HG03432 (cell line): ENCODE data around the gene ENPP4.
"Not testable (repeated sequence)": the region's sequence is repeated elsewhere in the genome, so short reads cannot be mapped to it uniquely, and the experiment has no call there.

Experiments used
- ATAC-seq: cut with Tn5 transposase; IDR thresholded peaks from one replicate; pipeline ENCODE4 v1.9.1; 2021; ENCODE audit warnings: mild to moderate bottlenecking, moderate library complexity; ENCODE audit not compliant: unreplicated experiment

Gene ENPP4

DNA sequence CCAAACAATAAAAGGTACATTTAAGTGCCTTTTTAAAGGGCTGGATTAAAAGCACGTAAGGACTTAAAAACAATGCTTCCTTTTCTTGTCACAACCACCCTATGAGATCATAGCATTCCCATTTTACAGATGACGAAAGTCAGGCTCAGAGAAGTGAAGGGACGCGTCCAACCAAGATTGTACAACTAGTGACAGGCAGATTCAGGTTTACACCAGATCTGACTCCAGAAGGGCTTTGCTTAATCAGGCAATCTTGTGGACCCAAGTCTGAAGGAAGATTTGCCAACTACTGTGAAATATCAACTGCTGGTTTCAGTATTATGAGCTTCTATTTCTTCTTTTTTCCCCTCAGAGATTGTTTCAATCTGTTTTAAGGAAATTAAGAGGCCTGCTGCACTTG lies 877 bp downstream of the ENPP4 start:
- no peak for ATAC-seq

DNA sequence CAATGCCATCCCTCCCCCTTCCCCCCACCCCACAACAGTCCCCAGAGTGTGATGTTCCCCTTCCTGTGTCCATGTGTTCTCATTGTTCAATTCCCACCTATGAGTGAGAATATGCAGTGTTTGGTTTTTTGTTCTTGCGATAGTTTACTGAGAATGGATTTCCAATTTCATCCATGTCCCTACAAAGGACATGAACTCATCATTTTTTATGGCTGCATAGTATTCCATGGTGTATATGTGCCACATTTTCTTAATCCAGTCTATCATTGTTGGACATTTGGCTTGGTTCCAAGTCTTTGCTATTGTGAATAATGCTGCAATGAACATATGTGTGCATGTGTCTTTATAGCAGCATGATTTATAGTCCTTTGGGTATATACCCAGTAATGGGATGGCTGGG lies 1.5 kb downstream of the ENPP4 start:
- ATAC-seq: not testable (repeated sequence)

DNA sequence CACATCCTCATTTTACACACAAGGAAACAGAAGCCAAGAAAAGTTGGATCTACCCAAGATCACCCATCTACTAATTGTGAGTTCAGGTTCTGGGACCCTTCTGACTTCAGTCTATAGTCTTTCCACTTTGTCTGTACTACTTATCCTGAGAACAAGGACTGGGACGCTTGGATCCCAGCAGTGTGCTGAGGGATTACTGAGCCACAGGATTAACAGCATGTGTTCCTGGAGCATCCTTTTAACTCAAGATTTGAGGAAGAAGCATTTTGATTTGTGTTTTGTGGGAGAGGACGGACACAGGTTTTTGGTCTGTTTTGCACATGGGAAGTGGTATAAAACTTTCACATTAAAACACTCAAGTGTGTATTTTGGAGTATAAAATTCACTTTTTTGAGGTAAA lies 4.4 kb downstream of the ENPP4 start:
- ATAC-seq: no peak

DNA sequence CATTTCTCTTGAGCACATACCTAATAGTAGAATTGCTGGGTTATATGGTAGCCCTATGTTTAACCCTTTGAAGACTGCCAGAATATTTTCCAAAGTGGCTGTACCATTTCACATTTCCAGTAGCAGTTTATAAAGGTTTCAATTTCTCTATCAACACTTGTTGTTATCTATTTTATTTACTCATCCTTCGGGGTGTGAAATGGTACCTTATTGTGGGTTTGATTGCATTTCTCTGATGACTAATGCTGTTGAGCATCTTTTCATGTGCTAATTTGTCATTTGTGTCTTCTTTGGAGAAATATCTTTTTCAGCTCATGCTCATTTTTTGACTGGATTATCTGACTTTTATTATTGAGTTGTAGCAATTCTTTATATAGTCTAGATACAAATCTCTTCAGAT lies 5.4 kb downstream of the ENPP4 start:
- no peak for ATAC-seq

DNA sequence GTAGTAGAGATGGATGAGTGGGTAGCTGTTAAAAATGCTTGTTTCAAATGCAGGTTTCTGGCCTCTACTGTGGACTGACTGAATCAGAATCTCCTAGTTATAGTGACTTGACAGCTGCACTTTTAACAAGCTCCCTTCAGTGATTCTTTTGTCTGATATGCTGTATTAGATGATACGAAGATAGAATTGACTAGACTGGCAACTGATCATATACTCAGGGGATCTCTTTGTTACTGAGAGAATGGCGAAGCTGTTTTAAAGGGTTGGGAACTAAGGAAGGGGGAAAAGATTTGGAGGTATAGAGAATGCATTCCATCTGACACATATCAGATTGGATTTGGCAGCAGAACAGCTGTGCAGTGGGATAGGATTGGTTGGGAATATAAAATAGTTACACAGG lies 7.0 kb downstream of the ENPP4 start:
- no peak for ATAC-seq

DNA sequence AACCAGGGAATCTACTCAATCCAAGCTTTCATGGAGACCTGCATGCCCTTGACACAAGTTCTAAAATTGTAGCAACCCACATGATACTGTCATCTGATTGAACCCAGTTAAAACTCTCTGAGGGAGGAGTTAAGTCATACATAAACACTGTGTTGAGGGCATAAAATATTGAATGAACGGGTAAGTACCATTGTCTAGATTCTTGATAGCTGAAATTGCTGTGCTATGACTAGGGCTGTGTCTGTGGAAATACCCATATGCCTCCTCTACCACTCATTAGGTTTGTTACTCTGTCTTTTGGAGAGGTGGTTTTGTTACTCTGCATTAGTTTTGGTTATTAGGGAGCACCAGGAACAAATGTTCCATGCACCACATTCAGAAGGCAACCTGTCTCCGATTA lies 7.6 kb downstream of the ENPP4 start:
- peak; percentile 72 for ATAC-seq

DNA sequence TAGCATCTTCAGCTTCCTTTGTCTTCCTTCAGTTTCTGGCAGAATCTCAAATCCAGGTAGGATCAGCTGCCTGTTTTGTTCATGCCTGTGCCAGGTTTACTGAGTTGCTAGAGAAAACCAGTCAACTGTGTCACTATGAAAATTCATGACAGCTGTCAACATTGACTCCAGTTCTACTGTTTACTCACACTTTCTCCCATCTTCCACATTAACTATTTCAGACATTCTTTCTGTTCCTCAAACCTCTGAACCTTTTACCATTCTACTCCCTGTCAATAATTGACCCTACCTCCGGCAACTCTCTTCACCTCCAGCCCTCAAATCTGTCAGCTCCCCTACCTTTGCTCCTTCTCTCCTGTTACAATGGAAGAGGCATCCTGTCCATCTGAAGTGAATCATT lies 8.5 kb downstream of the ENPP4 start:
- ATAC-seq: peak; percentile 82

DNA sequence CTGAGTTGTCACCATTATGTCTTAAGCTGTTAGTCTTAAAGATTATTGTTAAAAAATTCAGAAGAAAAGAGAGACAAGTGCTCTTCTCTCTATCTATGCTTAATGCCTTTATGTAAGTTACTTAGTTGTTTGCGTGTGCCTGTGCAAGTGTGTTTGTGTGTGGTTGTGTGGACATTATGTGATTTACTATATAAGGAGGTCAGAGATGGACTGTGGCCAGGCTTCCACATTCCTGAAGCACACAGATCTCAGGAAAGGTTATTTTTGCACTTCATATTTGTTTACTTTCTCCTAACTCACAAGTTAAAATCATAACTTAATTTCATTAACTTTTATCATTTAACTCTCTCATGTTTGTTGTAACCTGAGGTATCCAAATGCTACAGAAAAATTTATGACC lies 14.5 kb downstream of the ENPP4 start:
- no peak for ATAC-seq

DNA sequence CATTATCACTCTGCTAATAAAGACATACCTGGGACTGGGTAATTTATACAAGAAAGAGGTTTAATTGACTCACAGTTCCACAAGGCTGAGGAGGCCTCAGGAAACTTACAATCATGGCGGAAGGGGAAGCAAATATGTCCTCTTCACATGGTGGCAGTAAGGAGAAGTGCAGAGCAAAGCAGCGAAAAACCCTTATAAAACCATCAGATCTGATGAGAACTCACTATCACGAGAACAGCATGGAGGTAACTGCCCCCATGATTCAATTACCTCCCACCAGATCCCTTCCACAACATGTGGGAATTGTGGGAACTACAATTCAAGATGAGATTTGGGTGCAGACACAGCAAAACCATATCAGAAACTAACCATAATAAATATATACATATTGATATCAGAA lies 19.3 kb downstream of the ENPP4 start:
- not testable (repeated sequence) for ATAC-seq

DNA sequence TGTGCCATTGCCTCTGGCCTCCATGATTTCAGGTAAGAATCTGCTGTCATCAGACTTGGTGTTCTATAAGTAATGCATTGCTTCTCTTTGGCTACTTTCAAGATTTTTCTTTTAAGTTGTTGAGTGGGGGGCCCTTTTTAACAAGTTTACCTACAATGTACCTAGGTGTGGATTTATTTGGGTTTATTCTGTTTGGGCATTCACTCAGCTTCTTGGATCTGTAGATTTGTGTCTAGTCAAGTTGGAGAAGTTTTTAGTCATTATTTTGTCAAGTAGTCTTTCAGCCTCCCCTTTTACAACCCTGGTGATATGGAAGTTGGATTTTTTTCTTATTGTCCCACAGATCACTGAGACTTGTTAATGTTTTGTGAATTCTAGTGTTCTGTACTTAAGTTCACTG lies 26.9 kb downstream of the ENPP4 start:
- ATAC-seq: no peak

DNA sequence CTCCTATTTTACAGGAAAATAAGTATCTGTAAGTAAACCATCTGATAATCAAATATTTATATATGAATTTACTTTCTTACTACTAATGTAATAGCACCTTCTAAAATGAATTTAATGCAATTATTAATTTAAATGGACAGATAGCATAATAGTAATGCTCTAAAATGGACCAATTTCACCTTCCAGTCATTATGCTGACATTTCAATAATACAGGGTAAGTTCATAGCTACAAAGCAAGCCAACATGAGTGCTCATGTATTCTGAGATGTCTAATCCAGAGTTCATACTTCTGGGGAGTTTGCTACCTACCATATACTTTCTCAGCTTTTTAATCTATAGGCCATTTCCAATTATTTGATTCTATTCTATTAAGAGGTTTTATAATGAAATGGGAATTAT lies 29.4 kb downstream of the ENPP4 start:
- no peak for ATAC-seq

DNA sequence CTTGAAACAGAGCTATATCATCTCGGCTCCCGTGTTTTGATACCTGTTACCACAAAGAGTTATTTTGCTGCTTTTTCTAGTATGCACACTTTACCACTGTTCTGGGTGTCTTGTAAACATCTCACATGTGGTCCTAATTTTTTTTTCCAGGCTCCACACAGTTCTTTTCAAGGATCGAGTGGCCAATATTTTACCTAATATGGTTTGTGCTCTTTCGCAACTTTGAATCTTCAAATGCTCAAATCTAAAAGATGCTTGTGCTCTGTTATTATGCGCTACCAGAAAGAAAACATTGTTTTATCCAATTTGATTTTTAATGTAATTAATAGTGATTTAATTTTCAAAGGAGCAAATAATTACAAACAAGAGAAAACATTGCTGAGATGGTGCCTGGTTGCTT lies 30.3 kb downstream of the ENPP4 start:
- ATAC-seq: no peak

DNA sequence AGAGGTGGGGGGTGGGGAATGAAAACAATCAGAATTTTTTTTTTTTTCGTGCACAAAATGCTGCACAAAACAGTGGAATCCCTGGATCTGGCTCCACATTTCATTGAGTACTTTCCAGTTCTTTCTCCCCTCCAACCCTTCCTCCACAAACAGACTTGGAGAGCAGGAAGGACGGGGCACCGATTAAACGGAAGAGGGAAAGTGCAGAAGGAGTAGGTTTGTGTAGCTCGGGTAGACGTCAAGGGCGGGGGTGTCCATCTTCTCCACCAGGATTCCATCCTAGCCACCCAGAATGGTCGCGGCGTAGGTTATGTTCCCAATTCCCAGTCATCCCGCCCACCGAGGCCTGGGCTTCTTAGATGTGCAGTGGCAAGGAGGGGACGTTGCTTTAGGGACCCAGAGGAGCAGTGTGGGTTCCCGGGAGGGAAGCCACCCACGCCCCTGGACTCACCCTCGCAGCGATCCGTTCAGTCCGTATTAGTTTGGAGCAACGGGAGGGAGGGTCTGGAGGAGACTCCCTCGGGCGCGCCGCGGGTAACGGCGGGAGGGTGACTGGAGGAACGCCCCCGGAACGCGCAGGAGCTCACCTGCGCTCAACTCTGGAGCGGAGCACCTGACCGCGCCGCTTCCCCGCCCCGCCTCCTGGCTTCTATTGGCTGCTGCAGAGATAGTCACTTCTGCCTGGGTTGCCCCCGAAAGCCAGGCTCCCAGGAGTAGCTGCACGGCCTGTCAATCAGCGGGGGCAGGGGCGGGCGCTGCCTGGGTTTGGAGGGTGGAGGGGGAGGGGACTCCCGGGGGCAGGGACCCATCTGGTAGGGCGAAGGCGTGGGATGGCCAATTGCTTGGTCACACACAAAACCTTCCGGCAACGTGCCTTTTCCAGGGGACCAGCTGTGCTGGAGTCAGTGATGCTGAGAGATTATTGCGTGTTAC lies 40.8 kb downstream of the ENPP4 start, which contains the start of gene ENPP5:
Gene ENPP5 (minus strand): TSS at position 624 of the 933 bp plus-strand sequence. CDS start 2,718 bp downstream, outside the sequence.
- ATAC-seq: peak; percentile 88

DNA sequence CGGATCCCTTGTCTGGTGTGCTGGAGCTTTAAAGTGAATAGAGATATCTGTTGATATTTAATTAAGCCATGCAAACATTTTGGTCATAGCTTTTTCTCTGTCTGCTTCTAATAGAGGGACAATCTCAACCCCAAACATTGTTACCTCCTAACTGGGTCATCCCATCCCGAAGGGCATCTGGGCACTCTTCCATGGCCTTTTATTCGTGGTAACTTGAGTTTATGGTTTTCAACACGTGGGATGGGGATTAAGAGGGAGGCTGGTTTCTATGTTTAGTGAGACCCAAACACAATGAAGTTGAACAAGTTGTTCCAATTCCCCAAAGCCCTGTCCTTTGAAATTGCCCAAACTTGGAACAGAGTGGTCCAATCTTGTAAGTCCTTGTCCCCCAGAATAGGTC lies 42.4 kb downstream of the ENPP4 start:
- no peak for ATAC-seq

DNA sequence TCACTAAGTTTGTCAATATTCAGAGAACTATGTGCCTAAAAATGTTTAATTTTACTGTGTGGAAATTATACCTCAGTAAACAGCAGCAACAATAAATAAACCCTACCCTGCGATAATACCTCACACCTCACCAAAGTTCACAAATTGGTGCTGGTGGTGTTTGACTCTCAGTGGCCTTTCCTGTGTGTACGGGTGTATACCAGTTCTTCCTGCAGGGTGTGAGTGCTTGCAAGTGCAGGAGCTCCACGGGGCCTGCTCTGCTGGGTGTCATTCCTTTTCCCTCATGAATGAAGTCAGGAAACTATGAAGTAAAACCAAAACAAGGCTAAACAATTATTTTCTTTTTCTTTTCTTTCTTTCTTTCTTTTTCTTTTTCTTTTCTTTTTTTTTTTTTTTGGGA lies 45.1 kb downstream of the ENPP4 start:
- no peak for ATAC-seq

DNA sequence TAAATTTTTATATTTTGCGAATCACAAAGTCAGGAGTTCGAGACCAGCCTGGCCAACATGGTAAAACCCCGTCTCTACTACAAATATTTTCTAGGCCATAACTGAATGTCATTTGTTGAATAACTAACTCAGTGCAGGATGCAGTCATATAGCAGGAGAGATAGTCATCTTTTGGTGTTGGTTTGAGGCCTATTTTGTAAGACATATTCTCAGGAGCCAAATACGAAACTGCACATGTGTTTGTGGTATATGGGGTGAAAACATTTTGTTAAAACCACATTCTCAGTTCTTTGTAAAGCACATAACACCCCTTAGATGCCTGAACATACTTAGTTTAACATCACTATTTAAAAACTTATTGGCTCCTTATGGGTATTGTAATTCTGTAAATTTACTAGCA lies 45.7 kb downstream of the ENPP4 start:
- ATAC-seq: peak; percentile 78

DNA sequence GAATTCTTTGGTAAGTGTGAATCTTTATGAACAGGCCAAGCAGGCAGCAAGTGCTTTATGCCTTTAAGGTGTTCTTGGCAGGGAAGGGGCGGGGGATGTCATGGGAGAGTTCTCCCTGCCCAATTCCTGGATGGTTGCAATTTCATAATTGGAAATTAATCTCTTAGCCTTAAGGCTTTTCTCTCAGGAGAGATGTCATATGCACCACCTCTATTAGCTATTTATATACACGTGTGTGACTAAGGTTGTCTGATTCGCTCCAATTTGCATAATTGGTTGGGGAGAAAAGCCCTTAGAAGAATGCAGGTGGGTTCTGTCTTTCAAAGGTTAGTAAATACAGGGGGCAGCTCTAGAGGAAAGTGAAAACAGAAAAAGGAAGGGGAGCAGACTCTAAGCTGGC lies 46.2 kb downstream of the ENPP4 start:
- peak; percentile 51 for ATAC-seq

DNA sequence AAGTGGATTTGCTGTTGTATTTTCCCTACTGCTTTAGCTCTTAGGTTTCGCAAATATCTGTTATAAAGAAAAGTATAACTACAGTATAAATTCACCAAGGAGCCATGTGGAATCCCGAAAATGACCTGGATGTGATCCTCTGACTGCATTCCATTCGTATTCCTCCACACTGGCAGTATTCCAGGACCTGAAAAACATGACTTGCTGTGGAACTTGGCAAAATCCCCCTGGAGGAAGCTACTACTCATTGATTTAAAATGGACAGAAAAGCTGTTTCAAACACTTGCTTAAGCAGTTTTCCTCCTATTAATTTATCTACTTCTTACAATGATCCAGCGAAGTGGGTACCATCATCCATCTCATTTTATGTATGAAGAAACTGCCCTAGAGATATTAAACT lies 54.3 kb downstream of the ENPP4 start:
- no peak for ATAC-seq

DNA sequence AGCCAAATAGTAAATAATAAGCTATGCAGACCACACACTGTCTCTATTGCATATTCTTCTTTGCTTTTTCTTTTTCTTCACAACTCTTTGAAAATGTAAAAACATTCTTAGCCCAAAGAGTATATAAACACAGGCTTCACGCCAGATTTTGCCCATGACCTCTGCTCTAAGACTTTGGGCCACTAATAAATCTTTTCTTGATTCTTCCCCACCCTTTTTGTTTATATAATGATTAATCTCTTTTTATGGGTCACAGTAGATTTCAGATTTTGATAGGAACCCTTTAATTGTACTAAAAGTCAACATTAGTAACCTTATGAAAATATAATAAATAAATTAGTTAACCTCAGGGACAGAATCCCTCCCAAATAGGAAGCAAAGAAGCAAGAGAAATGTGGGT lies 56.8 kb downstream of the ENPP4 start:
- ATAC-seq: no peak

DNA sequence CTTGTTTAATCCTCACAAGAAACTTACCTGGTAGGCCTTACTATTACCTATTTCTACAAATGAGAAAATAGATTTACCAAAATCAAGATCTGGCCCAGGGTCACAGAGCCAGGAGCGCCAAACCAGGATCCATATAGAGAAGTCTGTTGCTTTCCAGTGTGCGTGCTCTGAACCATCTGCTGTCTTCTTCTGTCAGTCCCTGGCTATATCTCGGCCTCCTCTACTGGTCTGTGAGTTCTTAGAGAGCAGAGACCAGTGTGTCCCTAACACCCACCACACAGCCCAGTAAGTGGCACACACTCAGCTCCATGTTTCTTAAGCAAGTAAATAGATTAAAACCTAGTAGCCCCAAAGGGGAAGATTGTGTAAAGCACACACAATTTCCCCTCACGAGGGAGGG lies 59.9 kb downstream of the ENPP4 start:
- ATAC-seq: no peak

DNA sequence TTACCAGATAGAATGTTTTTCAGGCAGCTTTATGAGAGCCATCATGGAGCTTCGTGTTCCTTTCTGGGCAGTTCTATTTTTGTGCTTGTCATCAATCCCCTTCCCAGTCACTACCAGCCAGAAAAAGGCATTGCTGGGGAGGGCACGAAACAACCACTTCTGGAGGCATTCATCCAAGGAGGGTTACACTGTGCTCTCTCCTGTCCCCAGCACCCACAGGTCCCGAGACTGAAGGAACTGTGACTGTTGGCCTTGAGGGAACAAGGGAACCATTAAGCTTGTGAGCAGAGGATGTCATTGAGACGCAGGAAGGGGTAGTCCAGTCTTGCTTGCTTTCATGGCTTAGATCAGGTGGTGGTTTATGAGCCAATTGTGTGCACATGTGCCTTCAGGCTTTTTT lies 61.1 kb downstream of the ENPP4 start:
- ATAC-seq: no peak

DNA sequence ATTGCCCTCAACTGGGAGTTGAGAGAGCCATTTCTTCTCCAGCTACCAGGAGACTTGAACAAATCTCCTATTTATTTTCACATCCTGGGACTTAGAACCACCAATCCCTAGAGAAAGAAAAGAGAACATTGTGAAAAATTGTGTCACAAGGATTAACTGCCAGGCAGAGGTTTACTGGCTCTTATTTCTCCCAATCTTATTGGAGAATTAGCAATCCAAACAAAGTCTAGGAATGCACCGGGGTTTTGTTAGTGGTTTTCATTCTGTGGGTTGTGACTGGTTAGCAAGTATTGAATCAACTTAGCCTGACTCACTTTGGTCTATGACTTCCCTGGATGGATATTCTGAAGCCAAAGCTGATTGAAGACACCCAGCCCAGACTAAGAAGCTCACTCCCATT lies 62.2 kb downstream of the ENPP4 start:
- ATAC-seq: no peak
